PC-3 (cell line): ENCODE results near the gene FGFR1OP2. TPM values are rescaled to one million over a fixed set of nuclear protein-coding genes. Genes with fewer than 3 reads are reported as not detected.

Source experiments
- ATAC-seq: fragments of 200-7000 bp; cut with Tn5 transposase; 2 replicates; pipeline ENCODE4 v1.9.1; 2020; ENCODE audit warnings: mild to moderate bottlenecking, moderate library complexity
- BruUV-seq: library from RNA; stranded (reverse); fragments of 400-500 nt; replicated peaks from 2 replicates; lab custom pipeline; 2021; lab: Mats Ljungman, UMichigan
- CTCF ChIA-PET: fragments of 300-600 bp; sonication (Branson Sonifier 250); formaldehyde crosslinking; loops from one replicate; lab custom pipeline; 2022; ENCODE audit warnings: antibody characterized with exemption; lab: Charles Lee
- POLR2A ChIA-PET: fragments of 300-600 bp; sonication (Branson Sonifier 250); formaldehyde crosslinking; loops from one replicate; lab custom pipeline; 2022; ENCODE audit warnings: antibody characterized with exemption; ENCODE audit not compliant: unreplicated experiment; lab: Charles Lee
- DNase-seq: peaks from one replicate; pipeline ENCODE4 v3.0.0-alpha.2; 2015
- H2AFZ ChIP-seq: fragments of 300-600 bp; sonication (generic); 2 replicates; pipeline ENCODE4 v1.6.0; 2016; ENCODE audit warnings: antibody characterized with exemption, low read length
- H3F3A ChIP-seq: fragments of 300-600 bp; sonication (generic); one replicate; pipeline ENCODE4 v1.6.0; 2017; ENCODE audit warnings: antibody characterized with exemption, low read length, control low read depth, mild to moderate bottlenecking; ENCODE audit not compliant: unreplicated experiment
- H3K27ac ChIP-seq: fragments of 300-600 bp; sonication (generic); 2 replicates; pipeline ENCODE4 v1.5.1; 2016; ENCODE audit warnings: mild to moderate bottlenecking, low read length
- H3K27me3 ChIP-seq: fragments of 300-600 bp; sonication (generic); 2 replicates; pipeline ENCODE4 v1.6.1; 2016; ENCODE audit warnings: low read length, mixed read lengths
- H3K36me3 ChIP-seq: fragments of 300-600 bp; sonication (generic); 2 replicates; pipeline ENCODE4 v1.6.1; 2016; ENCODE audit warnings: low read depth, mixed run types, low read length, mixed read lengths
- H3K4me1 ChIP-seq: fragments of 300-600 bp; sonication (generic); 2 replicates; pipeline ENCODE4 v1.5.1; 2016; ENCODE audit warnings: low read length; ENCODE audit not compliant: insufficient read depth
- H3K4me2 ChIP-seq: fragments of 300-600 bp; sonication (generic); 2 replicates; pipeline ENCODE4 v1.6.0; 2016; ENCODE audit warnings: low read length
- H3K4me3 ChIP-seq: fragments of 300-600 bp; sonication (generic); 2 replicates; pipeline ENCODE4 v1.5.1; 2016; ENCODE audit warnings: mild to moderate bottlenecking, low read length, mixed read lengths
- H3K79me2 ChIP-seq: fragments of 300-600 bp; sonication (generic); 2 replicates; pipeline ENCODE4 v1.6.1; 2017; ENCODE audit warnings: low read length, mixed read lengths
- H3K9ac ChIP-seq: fragments of 300-600 bp; sonication (generic); 2 replicates; pipeline ENCODE4 v1.6.0; 2016; ENCODE audit warnings: mild to moderate bottlenecking, low read length
- H3K9me2 ChIP-seq: fragments of 300-600 bp; sonication (generic); replicated peaks from 2 replicates; pipeline ENCODE4 v1.6.1; 2016; ENCODE audit warnings: mixed run types, low read length, mixed read lengths
- H3K9me3 ChIP-seq: fragments of 300-600 bp; sonication (generic); 2 replicates; pipeline ENCODE4 v1.6.1; 2016; ENCODE audit warnings: low read length, mixed read lengths
- H4K20me1 ChIP-seq: fragments of 300-600 bp; sonication (generic); 2 replicates; pipeline ENCODE4 v1.6.1; 2016; ENCODE audit warnings: low read length, mixed read lengths
- EZH2 ChIP-seq: fragments of 300-600 bp; sonication (generic); IDR thresholded peaks from one replicate; pipeline ENCODE4 v1.6.1; 2017; ENCODE audit warnings: antibody characterized with exemption, mild to moderate bottlenecking, low read length; ENCODE audit not compliant: unreplicated experiment
- EZH2phosphoT487 ChIP-seq: fragments of 300-600 bp; sonication (generic); IDR thresholded peaks from 2 replicates; pipeline ENCODE4 v1.6.1; 2018; ENCODE audit warnings: mild to moderate bottlenecking, antibody characterized with exemption, low read length, borderline replicate concordance
- intact Hi-C: fragments of 100-400 bp; cut with micrococcal nuclease; formaldehyde crosslinking; loops from 2 replicates; pipeline ENCODE4 v1.9.0; 2023
- total RNA-seq: library from RNA; depleted of rRNA; stranded (reverse); fragments of >200 nt; gene quantifications from 2 replicates; pipeline ENCODE4 v1.2.3, GENCODE V29; 2014
- TF ChIP-seq, protein P1 (sequence below): fragments of 300-600 bp; sonication (generic); conservative IDR thresholded peaks from 2 replicates; pipeline ENCODE4 v1.5.1; 2017; ENCODE audit warnings: antibody characterized with exemption, low read depth, mild to moderate bottlenecking, low read length

Gene FGFR1OP2
- total RNA-seq, 1 experiment from 2014 or later, result 74.3 TPM

DNA sequence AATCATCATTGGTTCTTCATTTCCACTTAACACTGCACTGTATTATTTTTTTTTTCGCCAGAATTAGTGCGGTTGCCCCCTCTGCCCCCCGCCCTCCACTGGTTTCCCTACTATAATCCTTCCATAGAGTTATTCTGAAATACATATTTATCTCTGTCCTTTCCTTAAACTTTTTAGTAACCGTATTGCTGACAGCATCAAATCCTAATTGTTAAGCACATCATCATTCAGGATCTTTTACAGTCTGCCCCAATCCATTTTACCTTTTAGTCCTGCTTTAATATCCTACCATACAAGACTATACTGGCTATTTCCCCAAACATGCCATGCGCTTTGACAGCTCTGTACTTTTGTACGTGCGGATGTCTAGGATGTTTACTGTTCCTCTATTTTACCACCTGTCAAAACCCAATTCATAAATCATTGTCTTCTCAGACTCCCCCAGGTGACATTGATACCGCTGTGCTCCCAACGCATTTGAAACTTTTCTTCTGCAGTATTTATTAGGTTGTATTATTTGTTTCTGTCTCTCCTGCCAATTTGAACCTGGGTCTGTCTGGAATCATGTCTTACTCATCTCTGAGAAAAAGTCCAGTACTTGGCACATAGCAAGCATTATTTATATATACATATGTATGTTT is 1.0 kb downstream of the FGFR1OP2 start:
- BruUV-seq, result TSS peak; percentile 45
- ATAC-seq (no peak), DNase-seq (peak; percentile 21)
- Histone ChIP-seq H3K9ac (peak overlapping the region; percentile 89), H4K20me1 (peaks cover 60% of the 10 kb centered on the region), H3K27me3 (no peaks in the 10 kb centered on the region), H3F3A (peaks cover 3% of the 10 kb centered on the region), H3K36me3 (peaks cover 4% of the 10 kb centered on the region; the same call in 1 of the 2 replicates), H3K27ac (no peak overlapping the region), H3K4me3 (peak overlapping the region; percentile 76), H3K4me1 (peaks cover 42% of the 10 kb centered on the region), H2AFZ (peak overlapping the region; percentile 88), H3K4me2 (peak overlapping the region; percentile 94), H3K9me2 (no peaks in the 10 kb centered on the region), H3K9me3 (no peaks in the 10 kb centered on the region), H3K79me2 (peaks cover 94% of the 10 kb centered on the region)
- CTCF ChIA-PET, result interaction anchor here (0.6 kb wide), 1 partner anchor 27 kb away, joined by 3 read pairs; no protein-coding TSS in a partner anchor
- POLR2A ChIA-PET, result interaction anchor here (0.6 to 0.8 kb wide), 3 partner anchors 12 to 27 kb away, joined by 3 to 8 read pairs (median 3); no protein-coding TSS in a partner anchor
- intact Hi-C loops, result loop anchor here (2.0 to 5.0 kb wide), 2 partner anchors 305 to 378 kb away; partner anchors contain the start of gene STK38L
- TF ChIP-seq, protein P1, sequence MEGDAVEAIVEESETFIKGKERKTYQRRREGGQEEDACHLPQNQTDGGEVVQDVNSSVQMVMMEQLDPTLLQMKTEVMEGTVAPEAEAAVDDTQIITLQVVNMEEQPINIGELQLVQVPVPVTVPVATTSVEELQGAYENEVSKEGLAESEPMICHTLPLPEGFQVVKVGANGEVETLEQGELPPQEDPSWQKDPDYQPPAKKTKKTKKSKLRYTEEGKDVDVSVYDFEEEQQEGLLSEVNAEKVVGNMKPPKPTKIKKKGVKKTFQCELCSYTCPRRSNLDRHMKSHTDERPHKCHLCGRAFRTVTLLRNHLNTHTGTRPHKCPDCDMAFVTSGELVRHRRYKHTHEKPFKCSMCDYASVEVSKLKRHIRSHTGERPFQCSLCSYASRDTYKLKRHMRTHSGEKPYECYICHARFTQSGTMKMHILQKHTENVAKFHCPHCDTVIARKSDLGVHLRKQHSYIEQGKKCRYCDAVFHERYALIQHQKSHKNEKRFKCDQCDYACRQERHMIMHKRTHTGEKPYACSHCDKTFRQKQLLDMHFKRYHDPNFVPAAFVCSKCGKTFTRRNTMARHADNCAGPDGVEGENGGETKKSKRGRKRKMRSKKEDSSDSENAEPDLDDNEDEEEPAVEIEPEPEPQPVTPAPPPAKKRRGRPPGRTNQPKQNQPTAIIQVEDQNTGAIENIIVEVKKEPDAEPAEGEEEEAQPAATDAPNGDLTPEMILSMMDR, result no peak
- no peak for TF ChIP-seq EZH2
- no peak for TF ChIP-seq EZH2phosphoT487

DNA sequence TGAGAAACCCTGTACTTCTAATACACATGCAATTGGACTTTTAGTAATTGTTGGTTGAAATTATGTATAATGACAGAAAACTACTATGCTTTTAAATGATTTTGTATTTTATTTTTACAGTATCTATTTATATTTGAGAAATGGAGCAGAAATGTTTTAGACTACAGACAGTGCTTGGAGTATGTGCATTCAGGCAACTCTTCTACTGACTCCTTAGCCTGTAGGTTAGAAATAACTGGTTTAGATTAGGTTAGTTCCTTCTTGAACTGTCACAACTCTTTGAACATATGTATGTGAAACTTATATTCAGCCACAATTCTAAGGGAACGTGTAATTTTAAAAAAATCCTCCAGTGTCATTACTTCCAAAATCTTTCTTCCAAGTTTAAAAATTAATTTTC is 1.7 kb downstream of the FGFR1OP2 start:
- Histone ChIP-seq H3K36me3 (no peaks in the 10 kb centered on the region), H3K9me3 (no peaks in the 10 kb centered on the region), H3K9me2 (no peaks in the 10 kb centered on the region), H3K4me1 (peaks cover 43% of the 10 kb centered on the region), H2AFZ (no peak overlapping the region), H3K27ac (no peak overlapping the region), H3K27me3 (no peaks in the 10 kb centered on the region), H3K4me3 (peak overlapping the region; percentile 76), H3K9ac (peak overlapping the region; percentile 89), H3K4me2 (peak overlapping the region; percentile 94), H3F3A (peaks cover 3% of the 10 kb centered on the region), H4K20me1 (peaks cover 54% of the 10 kb centered on the region), H3K79me2 (peaks cover 94% of the 10 kb centered on the region)
- CTCF ChIA-PET, result no interaction called here
- POLR2A ChIA-PET, result interaction anchor here (0.6 kb wide), 1 partner anchor 26 kb away, joined by 8 read pairs; no protein-coding TSS in a partner anchor
- TF ChIP-seq EZH2 (no peak), EZH2phosphoT487 (no peak)
- TF ChIP-seq, protein P1, result no peak
- BruUV-seq, result no TSS peak
- intact Hi-C loops, result loop anchor here (2.0 to 5.0 kb wide), 2 partner anchors 305 to 377 kb away; partner anchors contain the start of gene STK38L
- DNase-seq, result no peak
- ATAC-seq, result no peak
